MM.1S (cell line): ENCODE data around the gene TLCD1.

Experiments used
- DNase-seq: peaks from one replicate; pipeline ENCODE4 v3.0.0-alpha.2; 2015
- H2AFZ ChIP-seq: fragments of 300-600 bp; sonication (generic); 2 replicates; pipeline ENCODE4 v1.6.0; 2016; ENCODE audit warnings: antibody characterized with exemption, low read length
- H3F3A ChIP-seq: fragments of 300-600 bp; sonication (generic); 2 replicates; pipeline ENCODE4 v1.6.1; 2016; ENCODE audit warnings: mild to moderate bottlenecking, antibody characterized with exemption, low read length, moderate library complexity, mixed read lengths; ENCODE audit not compliant: insufficient read depth
- H3K27ac ChIP-seq: fragments of 300-600 bp; sonication (generic); 2 replicates; pipeline ENCODE4 v1.5.1; 2016; ENCODE audit warnings: mild to moderate bottlenecking, low read length
- H3K27me3 ChIP-seq: fragments of 300-600 bp; sonication (generic); replicated peaks from 2 replicates; pipeline ENCODE4 v1.6.0; 2016; ENCODE audit warnings: low read length; ENCODE audit not compliant: insufficient read depth
- H3K36me3 ChIP-seq: fragments of 300-600 bp; sonication (generic); replicated peaks from 2 replicates; pipeline ENCODE4 v1.6.1; 2016; ENCODE audit warnings: mild to moderate bottlenecking, low read length, mixed read lengths; ENCODE audit not compliant: insufficient read depth
- H3K4me1 ChIP-seq: fragments of 300-600 bp; sonication (generic); 2 replicates; pipeline ENCODE4 v1.6.1; 2016; ENCODE audit warnings: low read length, mixed read lengths
- H3K4me2 ChIP-seq: fragments of 300-600 bp; sonication (generic); 2 replicates; pipeline ENCODE4 v1.6.0; 2016; ENCODE audit warnings: low read depth, low read length
- H3K4me3 ChIP-seq: fragments of 300-600 bp; sonication (generic); 2 replicates; pipeline ENCODE4 v1.5.1; 2016; ENCODE audit warnings: low read length, mixed read lengths
- H3K79me2 ChIP-seq: fragments of 300-600 bp; sonication (generic); 2 replicates; pipeline ENCODE4 v1.6.1; 2016; ENCODE audit warnings: mixed run types, low read length, mixed read lengths
- H3K9ac ChIP-seq: fragments of 300-600 bp; sonication (generic); 2 replicates; pipeline ENCODE4 v1.6.1; 2016; ENCODE audit warnings: low read length, mixed read lengths
- H3K9me2 ChIP-seq: fragments of 300-600 bp; sonication (generic); replicated peaks from 2 replicates; pipeline ENCODE4 v1.6.1; 2016; ENCODE audit warnings: mild to moderate bottlenecking, low read length, mixed read lengths; ENCODE audit not compliant: insufficient read depth
- H3K9me3 ChIP-seq: fragments of 300-600 bp; sonication (generic); replicated peaks from 2 replicates; pipeline ENCODE4 v1.6.1; 2016; ENCODE audit warnings: mild to moderate bottlenecking, low read length, mixed read lengths; ENCODE audit not compliant: insufficient read depth
- H4K20me1 ChIP-seq: fragments of 300-600 bp; sonication (generic); 2 replicates; pipeline ENCODE4 v1.6.1; 2016; ENCODE audit warnings: mild to moderate bottlenecking, low read length, moderate library complexity, mixed read lengths; ENCODE audit not compliant: insufficient read depth
- CTCF ChIP-seq: fragments of 300-600 bp; sonication (generic); IDR thresholded peaks from 2 replicates; pipeline ENCODE4 v1.5.1; 2016; ENCODE audit warnings: antibody characterized with exemption, low read length, mixed read lengths
- EZH2 ChIP-seq: fragments of 300-600 bp; sonication (generic); optimal IDR thresholded peaks from 2 replicates; pipeline ENCODE3; 2017; ENCODE audit warnings: low read depth, mild to moderate bottlenecking, antibody characterized with exemption, low read length, mixed read lengths
- EZH2phosphoT487 ChIP-seq: fragments of 300-600 bp; sonication (generic); IDR thresholded peaks from 2 replicates; pipeline ENCODE4 v1.6.1; 2018; ENCODE audit warnings: antibody characterized with exemption, low read length

Gene TLCD1

GRCh38 chr17:28759256-28759865, 33.3 kb upstream of the TLCD1 start:
- no peak for DNase-seq
- H3K79me2 ChIP-seq: peaks cover 7% of the 10 kb centered on the region; the same call in 1 of the 2 replicates
- no peak overlapping the region for H3K4me2 ChIP-seq
- H3K9ac ChIP-seq: no peak overlapping the region
- H3K9me3 ChIP-seq: no peaks in the 10 kb centered on the region
- no peak overlapping the region for H3K27ac ChIP-seq
- no peaks in the 10 kb centered on the region for H3K9me2 ChIP-seq
- peaks cover 9% of the 10 kb centered on the region for H3F3A ChIP-seq
- H4K20me1 ChIP-seq: no peaks in the 10 kb centered on the region
- H3K36me3 ChIP-seq: no peaks in the 10 kb centered on the region
- H3K4me1 ChIP-seq: peaks cover 12% of the 10 kb centered on the region
- no peak overlapping the region for H3K4me3 ChIP-seq
- H2AFZ ChIP-seq: no peak overlapping the region
- no peak for TF ChIP-seq CTCF
- TF ChIP-seq EZH2: no peak
- TF ChIP-seq EZH2phosphoT487: no peak
- no peaks in the 10 kb centered on the region for H3K27me3 ChIP-seq

DNA sequence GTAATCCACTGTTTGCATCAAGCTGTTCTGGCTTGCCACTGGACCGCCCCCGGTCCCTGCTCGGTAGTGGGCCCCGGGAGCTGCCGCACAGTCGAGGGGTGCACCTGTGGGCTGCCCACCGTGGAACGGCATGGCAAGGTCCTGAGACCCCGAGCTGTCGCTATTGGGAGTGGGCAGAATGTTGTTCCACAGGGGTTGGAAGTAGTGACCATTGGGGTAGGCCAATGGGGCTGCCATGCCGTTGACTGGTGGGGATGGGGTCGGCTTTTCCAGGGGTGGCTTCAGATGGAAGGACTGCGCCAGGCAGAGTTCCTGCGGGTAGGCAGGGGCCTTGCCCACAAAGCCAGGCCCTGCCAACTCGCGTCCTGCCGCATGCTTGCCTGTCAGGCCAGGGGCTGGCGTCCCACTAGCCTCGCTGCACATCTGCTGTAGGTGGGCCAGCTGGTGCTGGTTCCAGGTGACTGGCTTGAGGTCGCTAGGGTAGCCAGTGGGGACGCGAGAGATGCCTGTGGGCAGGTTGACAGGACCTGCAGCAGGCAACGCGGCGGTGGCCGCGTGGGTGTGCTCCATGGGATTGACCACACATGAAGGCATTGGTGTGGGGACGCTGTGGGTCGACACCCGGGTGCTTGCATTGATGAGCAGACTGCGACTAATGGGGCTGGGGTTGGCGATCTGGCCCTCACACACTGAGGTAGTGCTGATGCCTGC, 32.5 kb upstream of the TLCD1 start:
- no peaks in the 10 kb centered on the region for H3K9me3 ChIP-seq
- H3K4me2 ChIP-seq: no peak overlapping the region
- no peaks in the 10 kb centered on the region for H3K36me3 ChIP-seq
- H3K9me2 ChIP-seq: no peaks in the 10 kb centered on the region
- H3K9ac ChIP-seq: no peak overlapping the region
- peaks cover 9% of the 10 kb centered on the region for H3K4me1 ChIP-seq
- peaks cover 9% of the 10 kb centered on the region for H3F3A ChIP-seq
- no peaks in the 10 kb centered on the region for H4K20me1 ChIP-seq
- H3K79me2 ChIP-seq: peaks cover 7% of the 10 kb centered on the region; the same call in 1 of the 2 replicates
- no peak overlapping the region for H2AFZ ChIP-seq
- TF ChIP-seq EZH2 (no peak), CTCF (no peak), EZH2phosphoT487 (no peak)
- no peaks in the 10 kb centered on the region for H3K27me3 ChIP-seq
- no peak overlapping the region for H3K27ac ChIP-seq
- no peak for DNase-seq
- H3K4me3 ChIP-seq: no peak overlapping the region

GRCh38 chr17:28756049-28756804, 30.2 kb upstream of the TLCD1 start:
- no peak overlapping the region for H2AFZ ChIP-seq
- no peak overlapping the region for H3K9ac ChIP-seq
- no peaks in the 10 kb centered on the region for H3K27me3 ChIP-seq
- no peaks in the 10 kb centered on the region for H4K20me1 ChIP-seq
- no peak overlapping the region for H3K4me2 ChIP-seq
- no peaks in the 10 kb centered on the region for H3K79me2 ChIP-seq
- no peak overlapping the region for H3K27ac ChIP-seq
- no peaks in the 10 kb centered on the region for H3K4me1 ChIP-seq
- H3K4me3 ChIP-seq: no peak overlapping the region
- no peaks in the 10 kb centered on the region for H3F3A ChIP-seq
- H3K9me2 ChIP-seq: no peaks in the 10 kb centered on the region
- H3K36me3 ChIP-seq: no peaks in the 10 kb centered on the region
- H3K9me3 ChIP-seq: no peaks in the 10 kb centered on the region
- TF ChIP-seq EZH2 (no peak), CTCF (no peak), EZH2phosphoT487 (no peak)
- DNase-seq: no peak
